Activated T-cell treated with anti-CD3 and anti-CD28 coated beads, Interleukin-2, amount 50 U/mL, for 72 hours (primary cell): ENCODE results near the gene GRID1. TPM values are rescaled to one million over a fixed set of nuclear protein-coding genes. Genes with fewer than 3 reads are reported as not detected.
A peak's percentile ranks its signal among the peaks of the same experiment; 100 is the strongest.

Experiments used
- ATAC-seq, 2 donors: fragments of 150-1000 bp; cut with Tn5 transposase; replicated peaks in 1 of 2; 2 replicates each; pipeline ENCODE4 v1.10.0; 2021; ENCODE audit warnings: moderate library complexity in 2 of 2, mild to moderate bottlenecking in 1 of 2
- DNase-seq, 2 donors: peaks; one replicate each; pipeline ENCODE4 v3.0.0; 2021 to 2022; ENCODE audit warnings: mixed read lengths in 1 of 2
- H3K27ac Mint-ChIP-seq: one replicate; pipeline ENCODE4 v1.8.0; 2022; ENCODE audit warnings: mild to moderate bottlenecking, moderate library complexity, mixed read lengths
- H3K27me3 Mint-ChIP-seq: one replicate; pipeline ENCODE4 v1.8.0; 2022; ENCODE audit warnings: low read depth, mixed read lengths
- H3K36me3 Mint-ChIP-seq, 2 donors: one replicate each; pipeline ENCODE4 v1.8.0; 2022; ENCODE audit warnings: mixed read lengths in 2 of 2, mild to moderate bottlenecking in 1 of 2; ENCODE audit not compliant: insufficient read depth in 2 of 2
- H3K4me1 Mint-ChIP-seq: one replicate; pipeline ENCODE4 v1.8.0; 2022; ENCODE audit warnings: low read depth, mixed read lengths
- H3K4me3 Mint-ChIP-seq, 2 donors: one replicate each; pipeline ENCODE4 v1.8.0; 2022; ENCODE audit warnings: mild to moderate bottlenecking in 2 of 2, mixed read lengths in 2 of 2, moderate library complexity in 2 of 2
- H3K9me3 Mint-ChIP-seq, 2 donors: one replicate each; pipeline ENCODE4 v1.8.0; 2022; ENCODE audit warnings: mixed read lengths in 2 of 2
- total RNA-seq, 2 donors: library from RNA; stranded (reverse); gene quantifications; one replicate each; pipeline ENCODE4 v1.2.3, GENCODE V29; 2022

Gene GRID1
- total RNA-seq, result not detected

- DNase-seq (peak; percentile 23 to 28), ATAC-seq (peak; percentile 46 to 49)
- no peak within 1 kb of the TSS for H3K27ac Mint-ChIP-seq
- peaks cover 2 to 3% of the 10 kb centered on the region in 2 donors for H3K36me3 Mint-ChIP-seq
- peak within 1 kb of the TSS; percentile 49 to 76 for H3K4me3 Mint-ChIP-seq
- no peaks in the 10 kb centered on the region for H3K9me3 Mint-ChIP-seq
- H3K27me3 Mint-ChIP-seq, result peaks cover 73% of the 10 kb centered on the region
- H3K4me1 Mint-ChIP-seq, result peaks cover 15% of the 10 kb centered on the region
Observed at GRCh38 chr10:86366033-86366901, at the start of gene GRID1. GRID1 (minus strand) TSS chr10:86366795.

- DNase-seq, result no peak
- Mint-ChIP-seq H3K4me1 (peaks cover 53% of the 10 kb centered on the region), H3K4me3 (no peak overlapping the region), H3K9me3 (peaks cover 4 to 5% of the 10 kb centered on the region in 2 donors), H3K27ac (no peak overlapping the region), H3K27me3 (no peaks in the 10 kb centered on the region), H3K36me3 (peaks cover 5 to 8% of the 10 kb centered on the region in 2 donors)
- no peak for ATAC-seq
Observed at GRCh38 chr10:86415583-86415982, 49.0 kb upstream of the GRID1 start.

GRCh38 chr10:86415116-86415515 lies 48.5 kb upstream of the GRID1 start:
- Mint-ChIP-seq H3K4me3 (peak overlapping the region; percentile 12 to 23), H3K27ac (no peak overlapping the region), H3K4me1 (peaks cover 58% of the 10 kb centered on the region), H3K9me3 (peaks cover 4 to 6% of the 10 kb centered on the region in 2 donors), H3K27me3 (no peaks in the 10 kb centered on the region), H3K36me3 (peaks cover 6 to 8% of the 10 kb centered on the region in 2 donors)
- DNase-seq (no peak), ATAC-seq (no peak)

- Mint-ChIP-seq H3K4me3 (peak overlapping the region; percentile 74 to 75), H3K27me3 (no peaks in the 10 kb centered on the region), H3K27ac (peak overlapping the region; percentile 85), H3K4me1 (peaks cover 58% of the 10 kb centered on the region), H3K9me3 (peaks cover 4 to 6% of the 10 kb centered on the region in 2 donors), H3K36me3 (peaks cover 6 to 8% of the 10 kb centered on the region in 2 donors)
- no peak for DNase-seq
- ATAC-seq, result peak; percentile 67 to 79
Observed at GRCh38 chr10:86413046-86413728, 46.6 kb upstream of the GRID1 start.

GRCh38 chr10:86411852-86412560 lies 45.4 kb upstream of the GRID1 start:
- H3K27me3 Mint-ChIP-seq, result no peaks in the 10 kb centered on the region
- peak overlapping the region; percentile 85 for H3K27ac Mint-ChIP-seq
- peaks cover 4 to 6% of the 10 kb centered on the region in 2 donors for H3K9me3 Mint-ChIP-seq
- ATAC-seq (peak; percentile 34 to 40), DNase-seq (no peak)
- H3K4me3 Mint-ChIP-seq, result peak overlapping the region; percentile 74 to 75
- peaks cover 6 to 8% of the 10 kb centered on the region in 2 donors for H3K36me3 Mint-ChIP-seq
- H3K4me1 Mint-ChIP-seq, result peaks cover 58% of the 10 kb centered on the region

GRCh38 chr10:86411281-86411841 lies 44.8 kb upstream of the GRID1 start:
- ATAC-seq, result peak; percentile 69 to 83
- peak overlapping the region; percentile 85 for H3K27ac Mint-ChIP-seq

GRCh38 chr10:86410542-86411124 lies 44.0 kb upstream of the GRID1 start:
- no peak for ATAC-seq
- Mint-ChIP-seq H3K36me3 (peaks cover 6 to 8% of the 10 kb centered on the region in 2 donors), H3K9me3 (peaks cover 4 to 6% of the 10 kb centered on the region in 2 donors), H3K4me3 (peak overlapping the region in 1 of 2 donors; percentile 74), H3K27me3 (no peaks in the 10 kb centered on the region), H3K4me1 (peaks cover 52% of the 10 kb centered on the region), H3K27ac (peak overlapping the region; percentile 85)
- no peak for DNase-seq

More at GRCh38 chr10:86411281-86411841, 44.8 kb upstream of the GRID1 start:
- Mint-ChIP-seq H3K27me3 (no peaks in the 10 kb centered on the region), H3K4me3 (peak overlapping the region; percentile 74 to 75), H3K36me3 (peaks cover 6 to 8% of the 10 kb centered on the region in 2 donors), H3K4me1 (peaks cover 58% of the 10 kb centered on the region), H3K9me3 (peaks cover 4 to 6% of the 10 kb centered on the region in 2 donors)
- DNase-seq, result no peak

- H3K9me3 Mint-ChIP-seq, result peaks cover 4 to 6% of the 10 kb centered on the region in 2 donors
- H3K4me3 Mint-ChIP-seq, result no peak overlapping the region
- peaks cover 6 to 8% of the 10 kb centered on the region in 2 donors for H3K36me3 Mint-ChIP-seq
- peaks cover 44% of the 10 kb centered on the region for H3K4me1 Mint-ChIP-seq
- ATAC-seq (no peak), DNase-seq (no peak)
- H3K27me3 Mint-ChIP-seq, result no peaks in the 10 kb centered on the region
- no peak overlapping the region for H3K27ac Mint-ChIP-seq
Observed at GRCh38 chr10:86409183-86409582, 42.6 kb upstream of the GRID1 start.

GRCh38 chr10:86403183-86403797 lies 36.7 kb upstream of the GRID1 start:
- H3K4me1 Mint-ChIP-seq, result peaks cover 16% of the 10 kb centered on the region
- no peak for DNase-seq
- no peak for ATAC-seq
- H3K4me3 Mint-ChIP-seq, result no peak overlapping the region
- H3K27me3 Mint-ChIP-seq, result no peaks in the 10 kb centered on the region
- H3K36me3 Mint-ChIP-seq, result no peaks in the 10 kb centered on the region
- no peaks in the 10 kb centered on the region for H3K9me3 Mint-ChIP-seq
- H3K27ac Mint-ChIP-seq, result no peak overlapping the region

- no peak for ATAC-seq
- Mint-ChIP-seq H3K27ac (no peak overlapping the region), H3K36me3 (no peaks in the 10 kb centered on the region), H3K4me3 (peak overlapping the region; percentile 88 to 93), H3K4me1 (peaks cover 16% of the 10 kb centered on the region), H3K9me3 (no peaks in the 10 kb centered on the region), H3K27me3 (no peaks in the 10 kb centered on the region)
- no peak for DNase-seq
Observed at GRCh38 chr10:86402283-86402941, 35.8 kb upstream of the GRID1 start.

GRCh38 chr10:86401588-86402282 lies 35.1 kb upstream of the GRID1 start:
- no peaks in the 10 kb centered on the region for H3K36me3 Mint-ChIP-seq
- no peaks in the 10 kb centered on the region for H3K27me3 Mint-ChIP-seq
- H3K9me3 Mint-ChIP-seq, result no peaks in the 10 kb centered on the region
- H3K27ac Mint-ChIP-seq, result peak overlapping the region; percentile 42
- H3K4me1 Mint-ChIP-seq, result peaks cover 16% of the 10 kb centered on the region
- DNase-seq (peak in 1 of 2 donors; percentile 32), ATAC-seq (no peak)
- peak overlapping the region; percentile 88 to 93 for H3K4me3 Mint-ChIP-seq
